HG03457 (cell line): ENCODE results near the gene FSD1.
"Not testable (repeated sequence)": the region's sequence is repeated elsewhere in the genome, so short reads cannot be mapped to it uniquely, and the experiment has no call there.

Experiments
- ATAC-seq: cut with Tn5 transposase; IDR thresholded peaks from one replicate; pipeline ENCODE4 v1.9.1; 2021; ENCODE audit warnings: moderate number of reproducible peaks; ENCODE audit not compliant: unreplicated experiment

Gene FSD1

GRCh38 chr19:4342314-4342614, 37.9 kb downstream of the FSD1 start:
- no peak for ATAC-seq

- peak; percentile 77 for ATAC-seq
Observed at GRCh38 chr19:4342615-4343369, 38.4 kb downstream of the FSD1 start.

DNA sequence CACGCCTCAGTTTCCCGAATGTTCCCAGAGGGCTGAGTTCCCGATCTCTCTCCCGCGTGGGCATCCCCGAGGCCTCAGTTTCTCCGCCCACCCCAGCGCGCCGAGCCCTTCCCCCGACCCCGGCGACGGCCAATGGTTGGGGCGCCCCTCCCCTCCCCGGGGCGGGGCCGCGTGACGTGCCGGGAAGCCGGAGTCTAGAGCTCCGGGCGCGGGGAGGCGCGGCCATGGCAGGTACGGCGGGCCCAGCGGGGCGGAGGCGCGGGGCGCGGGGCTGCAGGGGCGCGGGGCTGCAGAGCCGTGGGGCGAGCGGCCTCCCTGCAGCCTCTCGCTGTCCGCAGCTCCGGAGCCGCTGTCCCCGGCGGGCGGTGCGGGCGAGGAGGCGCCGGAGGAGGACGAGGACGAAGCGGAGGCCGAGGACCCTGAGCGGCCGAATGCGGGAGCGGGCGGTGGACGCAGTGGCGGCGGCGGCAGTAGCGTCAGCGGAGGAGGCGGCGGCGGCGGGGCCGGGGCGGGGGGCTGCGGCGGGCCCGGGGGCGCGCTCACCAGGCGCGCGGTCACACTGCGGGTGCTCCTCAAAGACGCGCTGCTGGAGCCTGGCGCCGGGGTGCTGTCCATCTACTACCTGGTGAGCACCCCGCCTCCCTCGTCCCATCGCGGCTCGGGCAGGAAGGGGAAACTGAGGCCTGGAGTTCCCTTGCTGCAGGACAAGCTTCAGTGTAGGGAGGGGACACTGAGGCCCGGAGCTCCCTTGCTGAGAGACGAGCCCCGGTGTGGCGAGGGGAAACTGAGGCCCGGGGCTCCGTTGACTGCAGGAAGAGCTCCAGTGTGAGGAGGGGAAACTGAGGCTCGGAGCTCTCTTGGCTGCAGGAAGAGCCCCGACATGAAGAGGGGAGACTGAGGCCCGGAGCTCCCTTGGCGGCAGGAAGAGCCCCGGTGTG, 39.2 kb downstream of the FSD1 start, which contains the start of gene MPND:
Gene MPND (plus strand): TSS at position 193 of the 938 bp plus-strand sequence. CDS start 32 bp downstream, at position 225.
- ATAC-seq, result peak; percentile 37

DNA sequence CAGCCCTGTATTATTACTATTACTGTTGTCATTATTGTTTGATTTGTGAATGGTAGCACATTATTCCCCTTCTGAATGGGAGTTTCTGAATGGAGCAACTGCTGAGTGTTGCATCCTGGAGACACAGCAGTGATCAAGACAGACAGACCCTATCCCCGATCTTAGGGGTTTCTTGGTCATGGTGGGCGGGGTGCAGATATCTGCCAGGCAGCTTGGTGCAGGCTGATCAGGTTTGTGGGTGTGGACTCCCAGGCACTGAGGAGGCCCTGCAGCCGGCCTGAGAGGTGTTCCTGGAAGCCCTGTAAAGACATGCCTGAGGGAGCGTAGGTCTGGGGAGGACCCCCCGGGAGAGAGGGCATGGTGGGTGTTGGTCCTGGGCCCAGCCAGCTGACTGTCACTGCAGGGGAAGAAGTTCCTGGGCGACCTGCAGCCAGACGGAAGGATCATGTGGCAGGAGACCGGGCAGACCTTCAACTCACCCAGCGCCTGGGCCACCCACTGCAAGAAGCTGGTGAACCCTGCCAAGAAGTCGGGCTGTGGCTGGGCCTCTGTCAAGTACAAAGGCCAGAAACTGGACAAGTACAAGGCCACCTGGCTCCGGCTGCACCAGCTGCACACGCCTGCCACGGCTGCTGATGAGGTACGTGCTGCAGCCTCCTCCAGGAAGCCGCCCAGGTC, 41.1 kb downstream of the FSD1 start:
- no peak for ATAC-seq

DNA sequence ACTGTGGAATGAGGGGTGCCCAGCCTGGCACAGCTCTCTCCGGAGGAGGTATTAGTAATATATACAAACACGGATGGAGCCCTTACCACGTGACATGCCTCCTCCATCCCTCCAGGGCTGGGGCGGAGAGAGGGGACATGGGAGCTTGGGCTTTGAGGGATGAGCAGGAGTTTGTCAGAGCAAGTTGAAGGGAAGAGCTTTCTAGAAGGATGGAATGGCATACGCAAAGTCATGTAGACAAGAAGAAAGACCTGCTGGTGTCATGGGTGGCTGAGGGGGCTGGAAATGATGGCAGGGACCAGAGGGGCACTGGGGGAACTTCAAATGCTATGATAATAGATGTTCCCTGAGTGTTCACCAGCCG, 41.6 kb downstream of the FSD1 start:
- ATAC-seq, result no peak

DNA sequence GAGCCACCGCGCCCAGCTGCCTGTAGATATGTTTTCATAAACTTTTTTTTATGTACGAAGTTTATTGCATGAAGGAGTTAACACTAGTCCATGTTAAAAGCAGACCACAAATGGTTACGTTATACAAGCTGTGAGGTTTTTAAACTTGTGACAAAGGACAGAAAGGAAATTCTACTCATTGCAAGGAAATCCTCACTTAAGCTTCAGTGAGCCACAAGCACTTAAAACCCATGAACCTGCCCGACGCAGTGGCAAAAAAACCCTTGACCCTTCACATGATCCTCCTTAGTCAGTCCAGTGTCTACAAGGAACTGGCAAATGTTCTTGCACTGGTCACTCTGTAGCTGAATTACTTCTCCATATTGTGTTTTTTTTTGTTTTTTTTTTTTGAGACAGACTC, 43.1 kb downstream of the FSD1 start:
- ATAC-seq, result no peak

DNA sequence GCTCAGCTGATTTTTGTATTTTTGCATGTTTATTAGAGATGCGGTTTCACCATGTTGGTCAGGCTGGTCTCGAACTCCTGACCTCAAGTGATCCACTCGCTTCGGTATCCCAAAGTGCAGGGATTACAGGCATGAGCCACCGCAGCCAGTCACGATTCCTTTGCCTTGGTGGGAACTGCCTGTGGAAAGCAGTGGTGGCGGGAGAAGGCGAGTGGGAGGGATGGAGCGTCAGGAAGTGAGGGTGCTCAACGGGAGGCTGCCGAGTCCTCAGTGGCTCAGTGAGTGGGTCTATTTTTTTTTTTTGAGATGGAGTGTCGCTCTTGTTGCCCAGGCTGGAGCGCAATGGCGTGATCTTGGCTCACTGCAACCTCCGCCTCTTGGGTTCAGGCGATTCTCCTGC, 44.8 kb downstream of the FSD1 start:
- ATAC-seq, result not testable (repeated sequence)

DNA sequence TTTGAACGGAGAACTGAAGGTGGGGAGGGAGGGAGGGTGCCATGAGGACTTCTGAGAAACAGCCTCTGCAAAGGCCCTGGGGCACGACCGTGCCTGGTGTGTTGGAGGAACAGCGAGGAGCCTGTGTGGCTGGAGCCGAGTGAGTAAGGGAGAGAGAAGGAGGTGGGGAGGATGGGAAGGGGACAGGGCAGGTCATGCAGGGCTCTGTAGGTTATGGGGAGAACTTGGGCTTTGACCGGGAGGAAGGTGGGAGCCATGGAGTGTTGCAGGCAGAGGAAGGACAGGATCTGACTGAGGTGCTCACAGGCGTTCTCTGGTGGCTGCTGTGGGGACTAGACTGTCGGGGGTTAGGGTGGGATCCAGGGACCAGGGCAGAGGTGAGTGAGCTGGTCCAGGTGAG, 45.7 kb downstream of the FSD1 start:
- no peak for ATAC-seq

- no peak for ATAC-seq
Observed at GRCh38 chr19:4350726-4351125, 46.3 kb downstream of the FSD1 start.

GRCh38 chr19:4352701-4353121, 48.3 kb downstream of the FSD1 start:
- ATAC-seq, result no peak

GRCh38 chr19:4354282-4354681, 49.9 kb downstream of the FSD1 start:
- ATAC-seq, result no peak

GRCh38 chr19:4354897-4355296, 50.5 kb downstream of the FSD1 start:
- ATAC-seq, result no peak

DNA sequence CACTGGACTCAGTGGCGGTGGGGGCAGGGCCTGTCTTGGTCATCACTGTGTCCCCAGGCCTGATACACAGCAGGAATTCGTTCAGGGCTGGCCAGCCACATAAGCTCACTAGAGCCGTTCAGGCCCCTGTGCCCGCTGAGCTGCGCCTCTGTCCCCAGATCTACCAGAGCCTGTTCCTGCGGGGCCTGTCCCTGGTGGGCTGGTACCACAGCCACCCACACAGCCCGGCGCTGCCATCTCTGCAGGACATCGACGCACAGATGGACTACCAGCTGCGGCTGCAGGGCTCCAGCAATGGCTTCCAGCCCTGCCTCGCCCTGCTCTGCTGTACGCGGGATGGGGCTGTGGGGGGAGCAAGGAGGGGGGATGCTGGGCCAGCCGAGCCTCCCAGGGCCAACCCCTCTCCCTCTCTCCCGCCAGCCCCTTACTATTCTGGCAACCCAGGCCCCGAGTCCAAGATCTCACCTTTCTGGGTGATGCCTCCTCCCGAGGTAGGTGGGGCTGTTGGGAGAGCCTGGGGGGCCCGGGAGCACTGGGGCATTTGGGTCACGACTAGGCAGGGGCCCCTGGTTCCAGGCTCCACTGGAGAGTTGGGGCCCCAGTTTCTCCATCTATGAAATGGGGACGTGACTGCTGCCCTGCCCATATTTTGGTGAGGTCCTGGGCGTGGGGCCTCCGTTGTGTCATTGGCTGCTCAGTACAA, 52.8 kb downstream of the FSD1 start:
- ATAC-seq, result no peak

DNA sequence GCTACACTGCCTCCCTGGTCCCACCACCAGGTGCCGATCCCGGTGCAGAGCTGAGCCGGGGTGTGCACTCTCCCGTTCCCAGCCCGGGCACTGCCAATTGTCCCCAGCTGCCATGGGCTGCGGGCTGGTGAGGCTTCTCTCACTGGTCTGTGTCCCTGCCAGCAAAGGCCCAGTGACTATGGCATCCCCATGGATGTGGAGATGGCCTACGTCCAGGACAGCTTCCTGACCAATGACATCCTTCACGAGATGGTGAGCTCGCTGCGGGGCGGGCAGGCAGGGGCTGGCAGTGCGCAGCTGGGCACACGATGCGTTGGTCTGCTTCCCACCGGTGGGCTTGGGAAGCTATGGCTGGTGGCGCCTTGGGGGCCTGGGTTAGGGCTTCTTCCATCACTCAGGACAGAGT, 53.5 kb downstream of the FSD1 start:
- no peak for ATAC-seq

DNA sequence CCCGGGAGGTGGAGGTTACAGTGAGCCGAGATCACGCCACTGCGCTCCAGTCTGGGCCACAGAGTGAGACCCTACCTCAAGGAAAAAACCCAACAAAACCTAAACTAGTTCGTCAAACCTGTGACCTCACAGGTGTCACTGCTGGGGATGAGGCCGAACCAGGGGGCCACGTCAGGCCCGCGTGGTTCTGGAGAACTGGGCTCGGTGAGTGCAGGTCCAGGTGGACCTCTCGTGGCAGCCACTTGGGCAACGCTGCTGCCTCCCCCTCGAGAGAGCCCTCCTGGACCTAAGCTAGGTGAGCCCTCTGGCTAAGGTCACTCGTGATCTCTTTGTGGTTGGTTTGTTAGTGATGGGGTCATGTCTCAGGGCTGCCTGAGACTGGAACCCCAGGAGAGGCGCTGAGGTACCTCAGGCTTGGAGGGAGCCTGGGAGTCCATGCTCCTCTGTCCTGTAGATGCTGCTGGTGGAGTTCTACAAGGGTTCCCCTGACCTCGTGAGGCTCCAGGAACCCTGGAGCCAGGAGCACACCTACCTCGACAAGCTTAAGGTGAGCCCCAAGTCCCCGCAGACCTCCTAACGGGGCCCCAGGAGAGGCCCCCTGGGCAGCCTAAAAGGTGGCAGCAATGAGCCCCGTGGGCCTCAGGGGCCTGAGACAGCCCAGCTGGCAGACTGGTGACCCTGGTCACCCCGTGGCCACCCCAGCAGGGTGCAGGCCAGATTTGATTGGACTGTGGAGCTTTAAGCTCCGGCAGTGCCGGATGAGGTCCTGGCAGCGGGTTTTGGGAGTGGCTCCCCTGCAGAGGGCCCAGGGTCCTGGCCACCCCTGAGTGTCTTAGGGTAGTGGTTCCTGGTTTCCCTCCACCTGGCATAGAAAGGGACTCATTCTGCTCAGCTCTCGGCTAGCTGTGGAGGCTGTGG, 54.6 kb downstream of the FSD1 start:
- no peak for ATAC-seq

- no peak for ATAC-seq
Observed at GRCh38 chr19:4359627-4360000, 55.2 kb downstream of the FSD1 start.

DNA sequence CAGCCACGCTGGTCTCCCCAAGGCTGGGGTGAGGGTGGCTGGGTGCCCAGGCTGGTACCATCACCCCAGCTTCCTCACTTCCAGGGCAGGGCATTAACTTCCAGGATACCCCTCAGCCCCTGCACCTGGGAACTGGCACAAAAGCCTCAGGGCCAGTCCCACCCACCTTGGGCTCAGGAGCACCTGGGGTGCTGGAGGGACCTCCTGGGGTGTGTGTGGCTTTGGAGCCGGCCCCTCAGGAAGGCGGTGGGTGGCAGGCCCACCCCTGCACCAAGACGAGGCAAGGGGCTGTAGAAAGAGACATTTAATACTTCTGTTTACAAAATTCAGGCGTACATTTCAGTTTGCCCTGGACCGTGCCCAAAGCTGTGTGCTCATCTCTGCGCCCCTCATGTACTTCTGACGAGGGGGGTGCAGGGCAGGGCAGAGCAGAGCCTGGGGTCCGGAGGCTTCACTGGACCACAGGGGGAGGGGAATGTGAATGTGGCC, 55.7 kb downstream of the FSD1 start:
- ATAC-seq, result no peak

- ATAC-seq, result no peak
Observed at GRCh38 chr19:4360641-4361151, 56.3 kb downstream of the FSD1 start.

DNA sequence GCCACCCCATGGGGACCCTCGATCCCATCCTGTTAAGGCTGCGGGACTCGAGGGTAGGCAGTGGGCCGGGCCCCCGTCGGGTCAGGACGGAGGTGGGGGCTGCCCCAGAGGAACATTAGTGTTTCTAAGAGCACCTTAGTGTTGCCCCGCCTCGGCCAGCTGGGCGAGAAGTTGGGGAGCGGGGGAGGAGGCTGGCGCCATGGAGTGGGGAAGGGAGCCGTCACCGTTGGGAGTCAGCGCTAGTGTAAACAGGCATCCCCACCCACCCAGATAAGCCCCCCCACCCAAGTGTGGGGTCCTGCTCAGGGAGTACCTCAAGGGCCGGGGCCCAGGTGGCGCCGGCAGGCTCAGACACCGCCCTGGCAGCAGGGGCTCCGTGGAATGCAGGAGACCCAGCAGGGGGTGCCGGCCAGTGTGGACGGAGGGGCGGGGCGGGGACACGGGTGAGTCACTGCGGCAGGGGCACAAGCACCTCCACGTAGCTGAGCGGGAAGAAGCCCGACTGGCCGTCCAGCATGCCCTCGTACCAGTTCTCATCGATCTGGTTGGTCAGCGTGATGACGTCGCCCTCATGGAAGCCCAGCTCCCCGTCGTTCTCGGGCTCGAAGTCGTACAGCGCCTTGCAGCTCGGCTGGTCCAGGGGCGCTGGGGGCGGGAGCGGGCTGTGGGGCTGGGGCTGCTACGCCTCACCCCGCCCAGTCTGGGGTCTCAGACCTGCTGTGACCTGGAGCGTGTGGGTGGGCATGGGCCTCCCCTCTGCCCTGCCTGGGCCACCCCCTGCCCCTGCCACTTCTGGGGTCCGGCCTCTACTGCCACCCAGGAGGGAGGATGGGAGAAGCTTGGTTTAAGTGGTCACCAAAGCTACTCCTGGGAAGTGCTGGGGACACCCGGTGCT, 57.0 kb downstream of the FSD1 start:
- no peak for ATAC-seq
